ENCODE results near the gene CDK2AP2.
"Not testable (repeated sequence)": the region's sequence is repeated elsewhere in the genome, so short reads cannot be mapped to it uniquely, and the experiment has no call there.

The CDK2AP2 gene

GRCh38 chr11:67466962-67467771, 40.8 kb downstream of the CDK2AP2 start:
- Histone ChIP-seq H3K36me3 (ENCODE audit: insufficient read depth, low read length) (peaks cover 7% of the 10 kb centered on the region; the same call in 1 of the 2 replicates), H2AFZ (ENCODE audit: low read length) (no peak overlapping the region), H3K4me3 (ENCODE audit: low read depth, low read length, poor library complexity, severe bottlenecking) (peak overlapping the region; percentile 75), H3K79me2 (ENCODE audit: insufficient read depth, low read length) (peaks cover 3% of the 10 kb centered on the region; the same call in 1 of the 2 replicates), H4K20me1 (ENCODE audit: insufficient read depth, low read length) (no peaks in the 10 kb centered on the region), H3K9ac (ENCODE audit: low read length) (peak overlapping the region; percentile 86), H3K4me1 (ENCODE audit: insufficient read depth, low read length, severe bottlenecking) (peaks cover 48% of the 10 kb centered on the region), H3K27me3 (ENCODE audit: insufficient read depth, low read length) (no peaks in the 10 kb centered on the region), H3K9me2 (ENCODE audit: low read depth, low read length) (no peaks in the 10 kb centered on the region), H3F3A (ENCODE audit: insufficient read depth, low read length) (peaks cover 8% of the 10 kb centered on the region; the same call in 1 of the 2 replicates), H3K4me2 (ENCODE audit: low read length) (peak overlapping the region; percentile 77), H3K9me3 (ENCODE audit: low read length) (no peaks in the 10 kb centered on the region), H3K27ac (ENCODE audit: low read depth, low read length, poor library complexity, severe bottlenecking) (peak overlapping the region; percentile 96)
- TF ChIP-seq EZH2 (IDR thresholded peaks at IDR 0.05; ENCODE audit: borderline replicate concordance, low read length) (no peak), CTCF (IDR thresholded peaks at IDR 0.05; ENCODE audit: low read length) (no peak)

- Histone ChIP-seq H3K27me3 (ENCODE audit: insufficient read depth, low read length) (no peaks in the 10 kb centered on the region), H3K4me3 (ENCODE audit: low read depth, low read length, poor library complexity, severe bottlenecking) (peak overlapping the region; percentile 75), H3K9me3 (ENCODE audit: low read length) (no peaks in the 10 kb centered on the region), H3K27ac (ENCODE audit: low read depth, low read length, poor library complexity, severe bottlenecking) (peak overlapping the region; percentile 96), H3K79me2 (ENCODE audit: insufficient read depth, low read length) (peaks cover 3% of the 10 kb centered on the region; the same call in 1 of the 2 replicates), H3K4me2 (ENCODE audit: low read length) (peak overlapping the region; percentile 77), H3F3A (ENCODE audit: insufficient read depth, low read length) (peaks cover 10% of the 10 kb centered on the region; the same call in 1 of the 2 replicates), H4K20me1 (ENCODE audit: insufficient read depth, low read length) (no peaks in the 10 kb centered on the region), H3K9ac (ENCODE audit: low read length) (peak overlapping the region; percentile 86; the same call in 1 of the 2 replicates), H3K9me2 (ENCODE audit: low read depth, low read length) (no peaks in the 10 kb centered on the region), H3K4me1 (ENCODE audit: insufficient read depth, low read length, severe bottlenecking) (peaks cover 56% of the 10 kb centered on the region), H2AFZ (ENCODE audit: low read length) (no peak overlapping the region), H3K36me3 (ENCODE audit: insufficient read depth, low read length) (peaks cover 7% of the 10 kb centered on the region; the same call in 1 of the 2 replicates)
- no peak for TF ChIP-seq CTCF (IDR thresholded peaks at IDR 0.05; ENCODE audit: low read length)
- TF ChIP-seq EZH2 (IDR thresholded peaks at IDR 0.05; ENCODE audit: borderline replicate concordance, low read length), result no peak
These were observed 41.6 kb downstream of the CDK2AP2 start for GRCh38 chr11:67466367-67466766.

- H4K20me1 ChIP-seq (ENCODE audit: insufficient read depth, low read length); H3K27me3 ChIP-seq (ENCODE audit: insufficient read depth, low read length); H2AFZ ChIP-seq (ENCODE audit: low read length); H3K79me2 ChIP-seq (ENCODE audit: insufficient read depth, low read length); H3K9me3 ChIP-seq (ENCODE audit: low read length); H3K9me2 ChIP-seq (ENCODE audit: low read depth, low read length); H3K36me3 ChIP-seq (ENCODE audit: insufficient read depth, low read length): not testable (repeated sequence)
- Histone ChIP-seq H3K9ac (ENCODE audit: low read length) (peak overlapping the region; percentile 97), H3K4me3 (ENCODE audit: low read depth, low read length, poor library complexity, severe bottlenecking) (peak overlapping the region; percentile 86), H3F3A (ENCODE audit: insufficient read depth, low read length) (peaks cover 15% of the 10 kb centered on the region; the same call in 1 of the 2 replicates), H3K27ac (ENCODE audit: low read depth, low read length, poor library complexity, severe bottlenecking) (peak overlapping the region; percentile 96), H3K4me1 (ENCODE audit: insufficient read depth, low read length, severe bottlenecking) (peaks cover 64% of the 10 kb centered on the region), H3K4me2 (ENCODE audit: low read length) (peak overlapping the region; percentile 100)
These were observed 42.4 kb downstream of the CDK2AP2 start for GRCh38 chr11:67465530-67465929.
